ENCODE measurements around the gene DIAPH2.

The DIAPH2 gene

DNA sequence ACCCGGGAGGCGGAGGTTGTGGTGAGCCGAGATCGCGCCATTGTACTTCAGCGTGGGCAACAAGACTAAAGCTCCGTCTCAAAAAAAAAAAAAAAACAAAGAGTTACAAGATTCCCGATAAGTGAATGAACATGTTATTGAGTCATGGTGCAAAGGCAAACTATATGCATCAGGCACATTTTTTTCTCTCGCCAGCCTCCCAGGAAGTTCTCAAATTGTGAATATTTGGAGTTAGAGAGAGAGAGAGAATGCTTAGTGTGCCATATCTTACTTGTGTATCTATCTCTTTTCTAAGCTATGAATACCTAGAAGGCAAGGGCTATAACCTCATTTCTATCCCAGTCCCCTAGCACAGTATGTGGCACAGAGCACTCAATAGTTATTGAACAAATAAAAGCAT is 599.9 kb downstream of the DIAPH2 start (continued):
- TF ChIP-seq, protein P1, sequence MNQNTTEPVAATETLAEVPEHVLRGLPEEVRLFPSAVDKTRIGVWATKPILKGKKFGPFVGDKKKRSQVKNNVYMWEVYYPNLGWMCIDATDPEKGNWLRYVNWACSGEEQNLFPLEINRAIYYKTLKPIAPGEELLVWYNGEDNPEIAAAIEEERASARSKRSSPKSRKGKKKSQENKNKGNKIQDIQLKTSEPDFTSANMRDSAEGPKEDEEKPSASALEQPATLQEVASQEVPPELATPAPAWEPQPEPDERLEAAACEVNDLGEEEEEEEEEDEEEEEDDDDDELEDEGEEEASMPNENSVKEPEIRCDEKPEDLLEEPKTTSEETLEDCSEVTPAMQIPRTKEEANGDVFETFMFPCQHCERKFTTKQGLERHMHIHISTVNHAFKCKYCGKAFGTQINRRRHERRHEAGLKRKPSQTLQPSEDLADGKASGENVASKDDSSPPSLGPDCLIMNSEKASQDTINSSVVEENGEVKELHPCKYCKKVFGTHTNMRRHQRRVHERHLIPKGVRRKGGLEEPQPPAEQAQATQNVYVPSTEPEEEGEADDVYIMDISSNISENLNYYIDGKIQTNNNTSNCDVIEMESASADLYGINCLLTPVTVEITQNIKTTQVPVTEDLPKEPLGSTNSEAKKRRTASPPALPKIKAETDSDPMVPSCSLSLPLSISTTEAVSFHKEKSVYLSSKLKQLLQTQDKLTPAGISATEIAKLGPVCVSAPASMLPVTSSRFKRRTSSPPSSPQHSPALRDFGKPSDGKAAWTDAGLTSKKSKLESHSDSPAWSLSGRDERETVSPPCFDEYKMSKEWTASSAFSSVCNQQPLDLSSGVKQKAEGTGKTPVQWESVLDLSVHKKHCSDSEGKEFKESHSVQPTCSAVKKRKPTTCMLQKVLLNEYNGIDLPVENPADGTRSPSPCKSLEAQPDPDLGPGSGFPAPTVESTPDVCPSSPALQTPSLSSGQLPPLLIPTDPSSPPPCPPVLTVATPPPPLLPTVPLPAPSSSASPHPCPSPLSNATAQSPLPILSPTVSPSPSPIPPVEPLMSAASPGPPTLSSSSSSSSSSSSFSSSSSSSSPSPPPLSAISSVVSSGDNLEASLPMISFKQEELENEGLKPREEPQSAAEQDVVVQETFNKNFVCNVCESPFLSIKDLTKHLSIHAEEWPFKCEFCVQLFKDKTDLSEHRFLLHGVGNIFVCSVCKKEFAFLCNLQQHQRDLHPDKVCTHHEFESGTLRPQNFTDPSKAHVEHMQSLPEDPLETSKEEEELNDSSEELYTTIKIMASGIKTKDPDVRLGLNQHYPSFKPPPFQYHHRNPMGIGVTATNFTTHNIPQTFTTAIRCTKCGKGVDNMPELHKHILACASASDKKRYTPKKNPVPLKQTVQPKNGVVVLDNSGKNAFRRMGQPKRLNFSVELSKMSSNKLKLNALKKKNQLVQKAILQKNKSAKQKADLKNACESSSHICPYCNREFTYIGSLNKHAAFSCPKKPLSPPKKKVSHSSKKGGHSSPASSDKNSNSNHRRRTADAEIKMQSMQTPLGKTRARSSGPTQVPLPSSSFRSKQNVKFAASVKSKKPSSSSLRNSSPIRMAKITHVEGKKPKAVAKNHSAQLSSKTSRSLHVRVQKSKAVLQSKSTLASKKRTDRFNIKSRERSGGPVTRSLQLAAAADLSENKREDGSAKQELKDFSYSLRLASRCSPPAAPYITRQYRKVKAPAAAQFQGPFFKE (tag by site-specific recombination; IDR thresholded peaks at IDR 0.05; ENCODE audit: borderline replicate concordance), result no peak
- TF ChIP-seq ZNF560 (tag by site-specific recombination; IDR thresholded peaks at IDR 0.05; ENCODE audit: borderline replicate concordance) (no peak), KLF10 (tag by site-specific recombination; IDR thresholded peaks at IDR 0.05) (no peak), ZNF202 (tag by site-specific recombination; IDR thresholded peaks at IDR 0.05; ENCODE audit: borderline replicate concordance) (no peak), ZNF48 (tag by site-specific recombination; IDR thresholded peaks at IDR 0.05) (no peak), ZNF768 (tag by site-specific recombination; IDR thresholded peaks at IDR 0.05) (no peak), ZNF558 (tag by site-specific recombination; IDR thresholded peaks at IDR 0.05) (no peak)

DNA sequence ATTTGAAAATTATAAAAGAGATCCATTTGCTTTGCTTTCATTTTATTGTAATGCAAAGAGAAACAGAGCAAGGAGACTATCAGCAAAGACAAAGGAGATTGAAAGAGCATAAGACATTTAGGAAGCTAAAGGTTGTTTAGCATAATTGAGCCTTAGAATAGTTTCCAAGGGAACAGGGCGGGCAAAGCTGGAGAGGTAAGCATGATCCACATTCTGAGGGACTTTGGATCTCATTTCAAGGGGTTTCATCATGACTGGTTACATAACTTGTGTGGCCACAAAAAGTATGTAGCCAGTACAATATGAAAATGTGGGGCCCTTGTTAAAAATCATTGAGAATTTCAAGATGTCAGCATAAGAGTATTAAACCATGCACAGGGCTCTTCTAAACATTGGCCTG is 605.6 kb downstream of the DIAPH2 start:
- POLR2A ChIA-PET, result no interaction called here
- Histone ChIP-seq H3K27ac (ENCODE audit: extremely low read depth, low read depth, low read length) (no peak overlapping the region), H3K4me3 (ENCODE audit: low read depth, low read length) (no peak overlapping the region), H3K9me3 (ENCODE audit: control insufficient read depth, insufficient read depth, low read depth, low read length) (no peaks in the 10 kb centered on the region), H3K36me3 (ENCODE audit: control insufficient read depth in 2 of 2, insufficient read depth in 1 of 2, low read length in 2 of 2) (no peaks in the 10 kb centered on the region), H3K4me1 (ENCODE audit: control insufficient read depth, insufficient read depth, low read length) (no peaks in the 10 kb centered on the region)
- CTCF ChIA-PET, result interaction anchor here (1.0 kb wide), 1 partner anchor 31 kb away, joined by 4 read pairs; no protein-coding TSS in a partner anchor
- no peak for TF ChIP-seq ZNF302 (tag by site-specific recombination; IDR thresholded peaks at IDR 0.05; ENCODE audit: low read depth)
- TF ChIP-seq ZBTB21 (tag by site-specific recombination; IDR thresholded peaks at IDR 0.05), result no peak
- no peak for TF ChIP-seq ZNF202 (tag by site-specific recombination; IDR thresholded peaks at IDR 0.05; ENCODE audit: borderline replicate concordance)
- TF ChIP-seq, protein P2, sequence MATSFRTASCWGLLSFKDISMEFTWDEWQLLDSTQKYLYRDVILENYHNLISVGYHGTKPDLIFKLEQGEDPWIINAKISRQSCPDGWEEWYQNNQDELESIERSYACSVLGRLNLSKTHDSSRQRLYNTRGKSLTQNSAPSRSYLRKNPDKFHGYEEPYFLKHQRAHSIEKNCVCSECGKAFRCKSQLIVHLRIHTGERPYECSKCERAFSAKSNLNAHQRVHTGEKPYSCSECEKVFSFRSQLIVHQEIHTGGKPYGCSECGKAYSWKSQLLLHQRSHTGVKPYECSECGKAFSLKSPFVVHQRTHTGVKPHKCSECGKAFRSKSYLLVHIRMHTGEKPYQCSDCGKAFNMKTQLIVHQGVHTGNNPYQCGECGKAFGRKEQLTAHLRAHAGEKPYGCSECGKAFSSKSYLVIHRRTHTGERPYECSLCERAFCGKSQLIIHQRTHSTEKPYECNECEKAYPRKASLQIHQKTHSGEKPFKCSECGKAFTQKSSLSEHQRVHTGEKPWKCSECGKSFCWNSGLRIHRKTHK (tag by site-specific recombination; IDR thresholded peaks at IDR 0.05), result no peak
- TF ChIP-seq ZNF629 (tag by site-specific recombination; IDR thresholded peaks at IDR 0.05), result no peak
- no peak for TF ChIP-seq ZBTB49 (tag by site-specific recombination; IDR thresholded peaks at IDR 0.05; ENCODE audit: low read depth)
- TF ChIP-seq ZNF658 (tag by site-specific recombination; IDR thresholded peaks at IDR 0.05), result no peak
- no peak for TF ChIP-seq ZIC2 (tag by site-specific recombination; IDR thresholded peaks at IDR 0.05)
- TF ChIP-seq, protein P3, sequence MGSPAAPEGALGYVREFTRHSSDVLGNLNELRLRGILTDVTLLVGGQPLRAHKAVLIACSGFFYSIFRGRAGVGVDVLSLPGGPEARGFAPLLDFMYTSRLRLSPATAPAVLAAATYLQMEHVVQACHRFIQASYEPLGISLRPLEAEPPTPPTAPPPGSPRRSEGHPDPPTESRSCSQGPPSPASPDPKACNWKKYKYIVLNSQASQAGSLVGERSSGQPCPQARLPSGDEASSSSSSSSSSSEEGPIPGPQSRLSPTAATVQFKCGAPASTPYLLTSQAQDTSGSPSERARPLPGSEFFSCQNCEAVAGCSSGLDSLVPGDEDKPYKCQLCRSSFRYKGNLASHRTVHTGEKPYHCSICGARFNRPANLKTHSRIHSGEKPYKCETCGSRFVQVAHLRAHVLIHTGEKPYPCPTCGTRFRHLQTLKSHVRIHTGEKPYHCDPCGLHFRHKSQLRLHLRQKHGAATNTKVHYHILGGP (tag by site-specific recombination; IDR thresholded peaks at IDR 0.05), result no peak
- TF ChIP-seq MYNN (tag by site-specific recombination; IDR thresholded peaks at IDR 0.05; ENCODE audit: borderline replicate concordance), result no peak
- TF ChIP-seq PRDM6 (tag by site-specific recombination; IDR thresholded peaks at IDR 0.05), result no peak
- no peak for TF ChIP-seq ZNF48 (tag by site-specific recombination; IDR thresholded peaks at IDR 0.05)
- TF ChIP-seq SP7 (tag by site-specific recombination; IDR thresholded peaks at IDR 0.05), result no peak
- TF ChIP-seq ZBTB8A (tag by site-specific recombination; IDR thresholded peaks at IDR 0.05), result no peak
- TF ChIP-seq ZNF624 (tag by site-specific recombination; IDR thresholded peaks at IDR 0.05), result no peak
- no peak for TF ChIP-seq ZNF24 (tag by site-specific recombination; IDR thresholded peaks at IDR 0.05)
- TF ChIP-seq ZNF404 (tag by site-specific recombination; IDR thresholded peaks at IDR 0.05), result no peak
- TF ChIP-seq ZNF623 (tag by site-specific recombination; IDR thresholded peaks at IDR 0.05), result no peak
- TF ChIP-seq ZNF10 (tag by site-specific recombination; IDR thresholded peaks at IDR 0.05), result no peak

Data from HEK293 (cell line).